B cell (primary cell): ENCODE measurements around the gene RNF11.

ENCODE experiments used
- CTCF ChIP-seq: fragments of 200-600 bp; IDR thresholded peaks from one replicate; pipeline ENCODE4 v1.8.0; 2022; ENCODE audit warnings: antibody characterized with exemption, mild to moderate bottlenecking
- EZH2 ChIP-seq: IDR thresholded peaks from 2 replicates; pipeline ENCODE4 v1.6.1; 2012; ENCODE audit warnings: borderline replicate concordance, low read depth, mild to moderate bottlenecking, moderate library complexity, low read length; ENCODE audit not compliant: insufficient read depth, poor library complexity, severe bottlenecking

DNA sequence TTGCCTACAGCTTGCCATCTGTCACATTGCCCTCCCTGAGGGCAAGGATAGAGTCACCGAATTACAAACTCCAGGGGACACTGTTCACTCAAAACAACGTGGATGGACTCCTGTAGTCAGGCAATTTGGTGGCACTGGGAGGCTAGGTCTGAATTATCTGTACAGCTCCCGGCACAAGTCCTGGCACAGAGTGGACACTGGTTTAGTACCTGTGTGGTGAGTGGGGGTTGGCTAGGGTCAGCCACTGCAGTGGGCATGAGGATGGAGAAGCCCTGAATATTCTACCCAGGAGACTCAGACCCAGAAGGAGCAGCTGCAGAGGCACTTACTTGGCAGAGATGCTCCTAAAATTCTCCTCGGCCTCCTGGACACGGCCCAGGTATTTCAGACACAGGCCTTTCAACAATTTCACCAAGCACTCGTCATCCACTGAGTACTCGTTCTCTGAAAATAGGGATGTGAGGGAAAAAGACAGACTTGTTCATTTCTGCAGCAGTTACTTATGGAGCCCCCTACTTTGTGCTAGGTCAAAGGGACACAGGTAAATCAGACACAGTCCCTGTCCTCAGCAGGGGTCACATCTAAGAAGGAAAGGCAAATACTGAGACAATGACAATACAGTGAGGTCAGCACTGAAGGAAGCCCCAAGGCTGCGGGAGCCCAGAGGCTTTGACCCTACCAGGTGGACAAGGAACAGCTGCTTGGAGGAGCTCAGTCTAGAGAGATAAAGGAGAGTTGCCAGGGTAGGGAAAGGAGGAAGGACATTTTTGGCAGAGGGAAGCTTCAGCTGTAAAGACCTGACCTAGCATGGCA is 53.8 kb downstream of the RNF11 start:
- TF ChIP-seq CTCF (no peak), EZH2 (no peak)
